Brain microvascular endothelial cell (primary cell): Measurements from ENCODE around the gene BOC.

Experiments
- DNase-seq: peaks from one replicate; pipeline ENCODE4 v3.0.0-alpha.2; 2020
- H3K27ac ChIP-seq: fragments of 250-450 bp; sonication (Bioruptor Pico); 2 replicates; pipeline ENCODE4 v1.5.1; 2020; ENCODE audit warnings: mild to moderate bottlenecking, moderate library complexity
- H3K27me3 ChIP-seq: fragments of 250-450 bp; sonication (Bioruptor Pico); replicated peaks from 2 replicates; pipeline ENCODE4 v1.5.1; 2020; ENCODE audit warnings: mild to moderate bottlenecking
- H3K36me3 ChIP-seq: fragments of 250-450 bp; sonication (Bioruptor Pico); replicated peaks from 2 replicates; pipeline ENCODE4 v1.5.1; 2020; ENCODE audit warnings: mild to moderate bottlenecking
- H3K4me3 ChIP-seq: 2 replicates; pipeline ENCODE4 v1.5.1; 2011; ENCODE audit warnings: low read depth, mild to moderate bottlenecking, control low read depth, low read length, moderate library complexity
- in situ Hi-C: cut with HindIII; loops from 2 replicates; pipeline ENCODE4 v1.10.0; 2017; ENCODE audit warnings: low sequenced_read_pairs, low pct_ligation_motif_present
- TF ChIP-seq, protein P1 (sequence below): IDR thresholded peaks from 2 replicates; pipeline ENCODE4 v1.5.1; 2011; ENCODE audit warnings: low read depth, mild to moderate bottlenecking, moderate library complexity, low read length, control low read depth, inconsistent platforms; ENCODE audit errors: missing control alignments

The BOC gene

DNA sequence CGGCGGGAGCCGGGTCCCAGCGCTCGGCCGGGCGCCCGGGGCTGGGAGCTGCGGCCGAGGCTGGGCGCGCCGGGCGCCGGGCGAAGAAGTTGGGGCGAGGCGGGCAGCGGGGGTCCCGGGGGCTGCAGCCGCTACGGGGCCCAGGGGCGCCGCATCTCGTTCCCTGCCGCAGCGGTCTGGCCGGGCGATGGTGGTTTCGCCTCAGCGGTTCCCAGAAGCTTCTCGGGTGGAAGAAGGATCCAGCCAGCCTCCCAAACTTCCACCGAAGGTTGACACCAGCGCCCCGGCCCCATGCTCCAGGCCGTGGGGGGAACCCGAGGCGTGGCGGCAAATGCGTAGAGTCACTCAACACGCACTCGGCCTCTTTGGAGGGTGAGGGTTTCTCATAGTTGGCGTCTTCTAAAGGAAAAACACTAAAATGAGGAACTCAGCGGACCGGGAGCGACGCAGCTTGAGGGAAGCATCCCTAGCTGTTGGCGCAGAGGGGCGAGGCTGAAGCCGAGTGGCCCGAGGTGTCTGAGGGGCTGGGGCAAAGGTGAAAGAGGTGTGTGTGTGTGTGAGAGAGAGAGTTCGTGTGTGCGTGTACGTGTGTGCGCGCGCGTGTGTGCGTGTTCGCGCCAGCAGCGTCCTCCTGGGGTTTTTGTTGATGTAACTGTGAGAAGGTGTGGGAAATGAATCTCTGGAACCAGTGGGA is 940 bp downstream of the BOC start:
- H3K27ac ChIP-seq: no peak overlapping the region
- TF ChIP-seq, protein P1, sequence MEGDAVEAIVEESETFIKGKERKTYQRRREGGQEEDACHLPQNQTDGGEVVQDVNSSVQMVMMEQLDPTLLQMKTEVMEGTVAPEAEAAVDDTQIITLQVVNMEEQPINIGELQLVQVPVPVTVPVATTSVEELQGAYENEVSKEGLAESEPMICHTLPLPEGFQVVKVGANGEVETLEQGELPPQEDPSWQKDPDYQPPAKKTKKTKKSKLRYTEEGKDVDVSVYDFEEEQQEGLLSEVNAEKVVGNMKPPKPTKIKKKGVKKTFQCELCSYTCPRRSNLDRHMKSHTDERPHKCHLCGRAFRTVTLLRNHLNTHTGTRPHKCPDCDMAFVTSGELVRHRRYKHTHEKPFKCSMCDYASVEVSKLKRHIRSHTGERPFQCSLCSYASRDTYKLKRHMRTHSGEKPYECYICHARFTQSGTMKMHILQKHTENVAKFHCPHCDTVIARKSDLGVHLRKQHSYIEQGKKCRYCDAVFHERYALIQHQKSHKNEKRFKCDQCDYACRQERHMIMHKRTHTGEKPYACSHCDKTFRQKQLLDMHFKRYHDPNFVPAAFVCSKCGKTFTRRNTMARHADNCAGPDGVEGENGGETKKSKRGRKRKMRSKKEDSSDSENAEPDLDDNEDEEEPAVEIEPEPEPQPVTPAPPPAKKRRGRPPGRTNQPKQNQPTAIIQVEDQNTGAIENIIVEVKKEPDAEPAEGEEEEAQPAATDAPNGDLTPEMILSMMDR: no peak
- no peaks in the 10 kb centered on the region for H3K27me3 ChIP-seq
- no peaks in the 10 kb centered on the region for H3K36me3 ChIP-seq
- H3K4me3 ChIP-seq: peak overlapping the region; percentile 81
- in situ Hi-C loops: no loop called here
- no peak for DNase-seq

DNA sequence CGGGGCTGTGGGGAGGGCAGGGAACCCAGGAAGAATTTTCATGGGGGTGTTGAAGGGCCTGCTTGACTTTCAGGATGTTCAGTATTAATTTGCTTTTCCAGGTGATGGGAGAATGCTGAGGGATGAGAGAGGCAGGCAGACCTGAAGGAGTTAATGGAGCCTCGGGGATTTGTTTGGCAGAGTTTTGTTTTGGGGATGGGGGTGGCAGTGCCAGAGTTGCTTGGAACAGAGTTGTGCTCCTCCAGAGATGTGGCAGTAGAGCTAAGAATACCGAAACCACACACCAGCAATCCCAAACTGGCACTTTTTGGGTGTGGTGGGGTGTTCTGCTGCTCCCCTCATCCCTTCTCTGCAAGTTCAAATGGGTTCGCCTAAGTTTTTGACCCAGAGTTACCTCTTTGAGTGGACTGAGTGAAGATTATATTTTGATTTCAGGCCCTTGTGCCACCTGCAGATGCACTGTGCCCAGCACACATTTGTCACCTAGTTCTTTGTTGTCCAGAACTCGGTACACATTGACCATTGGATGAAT is 1.6 kb downstream of the BOC start:
- peak overlapping the region; percentile 81 for H3K4me3 ChIP-seq
- no peaks in the 10 kb centered on the region for H3K27me3 ChIP-seq
- in situ Hi-C loops: no loop called here
- no peak overlapping the region for H3K27ac ChIP-seq
- H3K36me3 ChIP-seq: no peaks in the 10 kb centered on the region
- TF ChIP-seq, protein P1: no peak
- no peak for DNase-seq

DNA sequence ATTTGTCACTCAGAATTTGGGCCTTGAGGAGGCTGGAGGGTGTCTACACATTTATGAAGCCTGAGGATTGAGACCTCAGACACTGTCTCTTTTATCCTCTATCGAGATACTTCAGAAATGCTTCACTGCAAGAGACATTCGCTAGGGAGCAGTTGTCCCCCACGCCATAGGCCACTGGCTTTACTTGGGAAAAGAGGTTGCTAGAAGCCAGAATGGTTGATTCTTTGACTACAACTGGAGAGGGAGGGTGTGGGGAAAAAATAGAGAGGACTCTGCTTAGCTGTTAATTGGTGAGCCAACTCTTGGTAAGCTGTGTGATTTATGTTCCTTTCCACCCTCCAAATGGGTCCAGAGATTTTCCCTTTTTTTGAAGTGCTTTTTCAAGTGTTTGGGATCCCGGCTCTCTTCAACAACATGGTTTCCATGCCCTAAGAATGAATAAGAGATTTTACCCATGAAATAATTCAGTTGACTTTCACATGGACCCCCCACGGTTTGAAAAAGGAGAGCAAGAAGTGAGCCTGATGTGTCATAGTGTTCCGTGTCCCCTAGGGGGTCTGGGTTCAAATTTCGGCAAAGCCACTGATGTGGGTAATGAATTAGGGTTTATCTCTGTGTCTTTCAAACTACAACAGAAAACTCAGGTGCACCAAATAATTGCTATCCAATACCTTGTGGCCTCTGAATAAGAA is 2.7 kb downstream of the BOC start:
- in situ Hi-C loops: no loop called here

DNA sequence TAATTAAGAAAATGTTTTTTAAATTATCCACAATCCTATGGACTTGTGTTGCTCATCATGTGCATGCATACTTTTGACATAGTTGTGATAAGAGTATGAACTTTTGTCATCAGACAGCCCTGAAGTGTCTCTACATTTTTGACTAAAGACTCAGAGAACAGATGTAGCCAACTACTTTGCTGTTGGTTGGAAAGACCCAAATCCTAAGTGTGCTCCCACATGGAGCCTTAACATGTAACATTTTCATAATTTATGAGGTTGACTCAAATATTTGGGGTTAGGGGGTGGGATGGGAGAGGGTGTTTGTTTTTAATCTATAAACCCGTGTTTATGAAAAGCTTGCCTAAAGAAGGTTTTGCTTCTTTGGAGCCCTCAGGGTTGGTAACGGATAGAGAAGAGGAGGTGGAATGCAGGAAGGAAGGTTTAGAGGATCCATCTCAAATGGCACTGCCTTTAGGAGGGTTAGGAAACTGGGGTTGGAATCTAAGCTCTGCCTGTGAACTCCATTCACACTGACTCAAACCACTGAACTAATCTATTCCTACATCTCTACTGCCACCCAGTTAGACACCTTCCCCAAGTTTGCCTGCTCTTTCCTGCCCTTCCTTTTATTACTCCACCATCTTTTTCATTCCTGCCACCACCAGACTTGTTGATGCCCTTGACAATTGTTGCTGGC is 3.7 kb downstream of the BOC start:
- no peaks in the 10 kb centered on the region for H3K36me3 ChIP-seq
- no peak overlapping the region for H3K4me3 ChIP-seq
- TF ChIP-seq, protein P1: no peak
- in situ Hi-C loops: no loop called here
- DNase-seq: no peak
- H3K27me3 ChIP-seq: no peaks in the 10 kb centered on the region
- H3K27ac ChIP-seq: no peak overlapping the region

More for the DNA sequence above, 2.7 kb downstream of the BOC start:
- Histone ChIP-seq H3K36me3 (no peaks in the 10 kb centered on the region), H3K4me3 (no peak overlapping the region), H3K27me3 (no peaks in the 10 kb centered on the region), H3K27ac (no peak overlapping the region)
- TF ChIP-seq, protein P1: no peak
- no peak for DNase-seq

DNA sequence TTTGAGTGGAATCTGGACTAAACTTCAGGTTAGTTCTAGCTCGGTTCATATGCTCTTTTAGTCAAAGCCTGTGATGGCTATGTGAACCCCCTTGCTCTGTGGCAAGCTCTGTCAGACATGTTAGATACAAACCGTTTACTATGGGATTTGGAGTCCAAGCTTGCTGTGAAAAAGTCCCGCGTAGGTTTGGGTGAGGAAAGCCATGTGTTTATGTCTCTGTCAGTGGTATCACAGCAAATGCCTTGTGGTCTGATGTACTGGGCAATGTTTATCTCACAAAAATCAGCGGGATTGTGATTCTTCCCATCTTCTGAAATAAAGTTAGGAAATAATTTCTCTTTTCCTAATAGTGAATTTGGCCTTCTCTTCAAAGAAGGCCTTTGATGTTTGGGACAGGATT is 5.0 kb downstream of the BOC start:
- Histone ChIP-seq H3K36me3 (no peaks in the 10 kb centered on the region), H3K27me3 (no peaks in the 10 kb centered on the region), H3K4me3 (no peak overlapping the region), H3K27ac (no peak overlapping the region)
- no peak for DNase-seq
- in situ Hi-C loops: no loop called here
- TF ChIP-seq, protein P1: no peak
